GM12878 (cell line): ENCODE data around the gene DLG2. TPM values are rescaled to one million over a fixed set of nuclear protein-coding genes. Genes with fewer than 3 reads are reported as not detected.

Source experiments
- ATAC-seq: fragments of 200-7000 bp; cut with Tn5 transposase; 3 replicates; pipeline ENCODE4 v1.9.1; 2020; ENCODE audit warnings: mild to moderate bottlenecking, moderate library complexity
- BruUV-seq: library from RNA; stranded (reverse); fragments of 400-500 nt; replicated peaks from 2 replicates; lab custom pipeline; 2021; lab: Mats Ljungman, UMichigan
- CTCF ChIA-PET: fragments of 300-600 bp; sonication (Branson Sonifier 250); formaldehyde crosslinking; extraction: SDS; loops from one replicate; lab custom pipeline; 2021; ENCODE audit warnings: inconsistent platforms; lab: Yijun Ruan, JAX
- POLR2A ChIA-PET: fragments of 350-600 bp; formaldehyde crosslinking; extraction: SDS; loops from one replicate; lab custom pipeline; 2021; ENCODE audit warnings: inconsistent platforms; lab: Charles Lee
- RAD21 ChIA-PET: fragments of 300-600 bp; sonication (Branson Sonifier 250); formaldehyde crosslinking; loops from one replicate; lab custom pipeline; 2023; ENCODE audit warnings: antibody characterized with exemption; ENCODE audit not compliant: unreplicated experiment; lab: Charles Lee
- SMC1A ChIA-PET: fragments of 300-600 bp; sonication (Branson Sonifier 250); formaldehyde crosslinking; loops from one replicate; lab custom pipeline; 2023; ENCODE audit not compliant: unreplicated experiment, uncharacterized antibody; lab: Charles Lee
- DNase-seq: peaks from one replicate; pipeline ENCODE4 v3.0.0-alpha.2; 2011; ENCODE audit warnings: low read depth, low spot score
- FAIRE-seq: peaks from 3 replicates; lab custom pipeline; 2011; peaks lifted over from hg19 to GRCh38; lab: Jason Lieb, UNC
- H2AFZ ChIP-seq: 2 replicates; pipeline ENCODE4 v1.6.0; 2011; ENCODE audit warnings: low read depth, low read length, control low read depth; ENCODE audit not compliant: control insufficient read depth
- H3K27ac ChIP-seq: 2 replicates; pipeline ENCODE4 v1.5.1; 2011; ENCODE audit warnings: control low read depth; ENCODE audit not compliant: control insufficient read depth, insufficient read depth
- H3K27me3 ChIP-seq, 2 experiments: replicated peaks in 1 of 2; 2 replicates each; pipeline versions ENCODE4 v1.6.0 to v1.6.1; 2011; ENCODE audit warnings: low read length in 1 of 2; ENCODE audit not compliant: control insufficient read depth in 2 of 2, insufficient read depth in 2 of 2
- H3K36me3 ChIP-seq, 2 experiments: 2 replicates each; pipeline ENCODE4 v1.5.1; 2011; ENCODE audit warnings: low read length in 1 of 2; ENCODE audit not compliant: control insufficient read depth in 2 of 2, insufficient read depth in 2 of 2
- H3K4me1 ChIP-seq: 2 replicates; pipeline ENCODE4 v1.6.1; 2011; ENCODE audit warnings: mild to moderate bottlenecking, low read length, moderate library complexity, mixed read lengths; ENCODE audit not compliant: control insufficient read depth, insufficient read depth
- H3K4me2 ChIP-seq: 2 replicates; pipeline ENCODE4 v1.6.0; 2011; ENCODE audit warnings: control low read depth; ENCODE audit not compliant: control insufficient read depth, insufficient read depth
- H3K4me3 ChIP-seq: fragments of 200-600 bp; sonication (generic); 2 replicates; pipeline ENCODE4 v1.5.1; 2016
- H3K79me2 ChIP-seq: 2 replicates; pipeline ENCODE4 v1.6.0; 2011; ENCODE audit warnings: low read length; ENCODE audit not compliant: control insufficient read depth, insufficient read depth
- H3K9ac ChIP-seq: 2 replicates; pipeline ENCODE4 v1.8.0; 2011; ENCODE audit warnings: low read length, control low read depth, mixed read lengths; ENCODE audit not compliant: control insufficient read depth, insufficient read depth
- H3K9me3 ChIP-seq: replicated peaks from 3 replicates; pipeline ENCODE4 v1.5.1; 2011; ENCODE audit warnings: mild to moderate bottlenecking, low read length; ENCODE audit not compliant: control insufficient read depth, insufficient read depth
- H4K20me1 ChIP-seq: 2 replicates; pipeline ENCODE4 v1.6.0; 2011; ENCODE audit not compliant: control insufficient read depth, insufficient read depth
- BCL11A ChIP-seq: IDR thresholded peaks from 2 replicates; pipeline ENCODE4 v1.6.1; 2011; ENCODE audit warnings: low read depth, low read length
- CBFB ChIP-seq: IDR thresholded peaks from 2 replicates; pipeline ENCODE4 v1.6.1; 2016; ENCODE audit warnings: antibody characterized with exemption, low read depth
- CBX3 ChIP-seq: fragments of 200-600 bp; sonication (generic); IDR thresholded peaks from 2 replicates; pipeline ENCODE4 v1.6.1; 2016; ENCODE audit warnings: low read depth, borderline replicate concordance
- CBX5 ChIP-seq: sonication (generic); IDR thresholded peaks from 2 replicates; pipeline ENCODE4 v1.6.1; 2016; ENCODE audit warnings: low read depth, moderate library complexity, mild to moderate bottlenecking, inconsistent platforms
- EP300 ChIP-seq, 2 experiments: fragments of 150-350 bp in 1 of 2; IDR thresholded peaks; 2 replicates each; pipeline ENCODE4 v1.6.1; 2011 to 2012; ENCODE audit warnings: low read depth in 2 of 2, low read length in 2 of 2, borderline replicate concordance in 1 of 2, improper control_type of control experiment in 1 of 2, inconsistent platforms in 1 of 2; ENCODE audit not compliant: control insufficient read depth in 1 of 2
- EZH2 ChIP-seq: IDR thresholded peaks from 2 replicates; pipeline ENCODE4 v1.6.1; 2012; ENCODE audit warnings: low read depth, mild to moderate bottlenecking, control low read depth, inconsistent platforms, low read length, borderline replicate concordance; ENCODE audit not compliant: control insufficient read depth
- FOXK2 ChIP-seq: fragments of 450-650 bp; IDR thresholded peaks from 2 replicates; pipeline ENCODE4 v1.6.1; 2017; ENCODE audit warnings: mild to moderate bottlenecking, moderate library complexity
- HCFC1 ChIP-seq: fragments of 150-350 bp; IDR thresholded peaks from 2 replicates; pipeline ENCODE4 v1.6.1; 2014; ENCODE audit warnings: low read length
- NFYA ChIP-seq: IDR thresholded peaks from 2 replicates; pipeline ENCODE4 v1.6.1; 2011; ENCODE audit warnings: low read depth, mild to moderate bottlenecking, low read length, improper control_type of control experiment, borderline replicate concordance
- NR2C2 ChIP-seq: IDR thresholded peaks from 2 replicates; pipeline ENCODE4 v1.6.1; 2011; ENCODE audit warnings: borderline replicate concordance, low read depth; ENCODE audit not compliant: control insufficient read depth, insufficient read length
- PKNOX1 ChIP-seq: fragments of 450-650 bp; IDR thresholded peaks from 2 replicates; pipeline ENCODE4 v1.6.1; 2016; ENCODE audit warnings: mild to moderate bottlenecking
- RBBP5 ChIP-seq: fragments of 200-600 bp; sonication (generic); conservative IDR thresholded peaks from 2 replicates; pipeline ENCODE4 v1.6.1; 2016
- ZNF274 ChIP-seq: IDR thresholded peaks from one replicate; pipeline ENCODE4 v1.8.0; 2011; ENCODE audit not compliant: insufficient read length, insufficient read depth
- ZNF384 ChIP-seq: IDR thresholded peaks from 2 replicates; pipeline ENCODE4 v1.6.1; 2012; ENCODE audit warnings: low read depth, mild to moderate bottlenecking, low read length, improper control_type of control experiment, borderline replicate concordance
- in situ Hi-C: fragments of 300-500 bp; cut with MboI; formaldehyde crosslinking; loops from 9 replicates; pipeline ENCODE4 v1.14.3; 2018; ENCODE audit warnings: mixed read lengths
- intact Hi-C: fragments of 100-400 bp; cut with micrococcal nuclease; formaldehyde crosslinking; loops from one replicate; pipeline ENCODE4 v1.14.2; 2022; ENCODE audit not compliant: unreplicated experiment
- polyA plus RNA-seq, 11 experiments: library from polyadenylated mRNA; depleted of rRNA in 4 of 11; unstranded in 6 of 11; stranded (reverse) in 5 of 11; fragments of >200 nt; fragmentation: Nextera tagmentation in 4 of 11; fragmentation: Illumina TruSeq in 1 of 11; extraction: Ambion mirVana in 4 of 11; extraction: Trizol in 1 of 11; gene quantifications; 1 replicate in 1 of 11; 2 replicates in 10 of 11; pipeline versions ENCODE4 v1.2.1 to v1.2.3, GENCODE V29; 2011 to 2016; ENCODE audit warnings: inconsistent platforms in 2 of 11, missing spikeins in 2 of 11, low read depth in 1 of 11
- total RNA-seq, 4 experiments: library from RNA; depleted of rRNA in 3 of 4; stranded (reverse); fragments of >200 nt in 3 of 4; fragmentation: Illumina TruSeq in 1 of 4; extraction: Trizol in 1 of 4; gene quantifications; 2 replicates each; pipeline versions ENCODE4 v1.2.1 to v1.2.3, GENCODE V29; 2013 to 2021
- TF ChIP-seq, protein P1 (sequence below): fragments of 450-650 bp; conservative IDR thresholded peaks from 2 replicates; pipeline ENCODE4 v1.6.1; 2017; ENCODE audit warnings: mild to moderate bottlenecking, moderate library complexity
- TF ChIP-seq, protein P2 (sequence below): fragments of 450-650 bp; IDR thresholded peaks from 2 replicates; pipeline ENCODE4 v1.6.1; 2017; ENCODE audit warnings: low read depth, mild to moderate bottlenecking, moderate library complexity

Gene DLG2
- total and polyA plus RNA-seq, 10 of the 15 experiments (the other 5 are each of a cell fraction or from before 2014, with no cell fraction given), result 0.09 to 0.98 (median 0.35) TPM

DNA sequence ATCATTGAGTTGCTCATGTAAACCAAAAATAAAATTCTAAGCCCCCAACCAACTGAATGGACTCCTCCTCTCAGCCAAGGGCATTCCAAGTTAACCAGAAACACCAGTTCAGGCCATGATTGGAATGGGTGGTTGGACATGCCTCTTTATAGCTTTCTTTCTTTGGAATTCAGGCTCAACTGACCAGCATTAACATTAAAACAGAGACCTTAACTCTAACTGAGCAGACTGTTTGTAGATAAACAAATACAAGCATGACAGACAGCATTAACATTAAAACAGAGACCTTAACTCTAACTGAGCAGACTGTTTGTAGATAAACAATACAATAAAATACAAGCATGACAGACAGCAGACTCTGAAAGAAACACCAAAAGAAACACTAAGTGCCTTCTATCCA, 278.2 kb downstream of the DLG2 start:
- in situ Hi-C loops (no loop called here), intact Hi-C loops (no loop called here)
- POLR2A ChIA-PET, result no interaction called here
- H3K4me3 ChIP-seq, result no peak overlapping the region
- CTCF ChIA-PET, result no interaction called here
- no peaks in the 10 kb centered on the region for H4K20me1 ChIP-seq
- no peaks in the 10 kb centered on the region for H3K79me2 ChIP-seq
- no peak for ATAC-seq
- no peaks in the 10 kb centered on the region for H3K36me3 ChIP-seq
- FAIRE-seq, result no peak
- no peaks in the 10 kb centered on the region for H3K9me3 ChIP-seq
- H3K27ac ChIP-seq, result no peak overlapping the region
- TF ChIP-seq BCL11A, result no peak
- no peak for TF ChIP-seq FOXK2
- TF ChIP-seq, protein P1, sequence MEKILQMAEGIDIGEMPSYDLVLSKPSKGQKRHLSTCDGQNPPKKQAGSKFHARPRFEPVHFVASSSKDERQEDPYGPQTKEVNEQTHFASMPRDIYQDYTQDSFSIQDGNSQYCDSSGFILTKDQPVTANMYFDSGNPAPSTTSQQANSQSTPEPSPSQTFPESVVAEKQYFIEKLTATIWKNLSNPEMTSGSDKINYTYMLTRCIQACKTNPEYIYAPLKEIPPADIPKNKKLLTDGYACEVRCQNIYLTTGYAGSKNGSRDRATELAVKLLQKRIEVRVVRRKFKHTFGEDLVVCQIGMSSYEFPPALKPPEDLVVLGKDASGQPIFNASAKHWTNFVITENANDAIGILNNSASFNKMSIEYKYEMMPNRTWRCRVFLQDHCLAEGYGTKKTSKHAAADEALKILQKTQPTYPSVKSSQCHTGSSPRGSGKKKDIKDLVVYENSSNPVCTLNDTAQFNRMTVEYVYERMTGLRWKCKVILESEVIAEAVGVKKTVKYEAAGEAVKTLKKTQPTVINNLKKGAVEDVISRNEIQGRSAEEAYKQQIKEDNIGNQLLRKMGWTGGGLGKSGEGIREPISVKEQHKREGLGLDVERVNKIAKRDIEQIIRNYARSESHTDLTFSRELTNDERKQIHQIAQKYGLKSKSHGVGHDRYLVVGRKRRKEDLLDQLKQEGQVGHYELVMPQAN, result no peak
- no peak for TF ChIP-seq HCFC1
- TF ChIP-seq EZH2, result no peak
- no peak for TF ChIP-seq NR2C2
- no peak for TF ChIP-seq CBX3
- TF ChIP-seq ZNF274, result no peak
- TF ChIP-seq EP300 (IDR thresholded peaks at IDR 0.05; ENCODE audit: borderline replicate concordance in 1 of 2, control insufficient read depth in 1 of 2, low read depth in 2 of 2, low read length in 2 of 2), result no peak
- no peak for TF ChIP-seq NFYA
- no peak for TF ChIP-seq PKNOX1
- no peak for TF ChIP-seq RBBP5
- TF ChIP-seq CBFB, result no peak
- no peak for TF ChIP-seq CBX5
- no peak for TF ChIP-seq ZNF384
- TF ChIP-seq, protein P2, sequence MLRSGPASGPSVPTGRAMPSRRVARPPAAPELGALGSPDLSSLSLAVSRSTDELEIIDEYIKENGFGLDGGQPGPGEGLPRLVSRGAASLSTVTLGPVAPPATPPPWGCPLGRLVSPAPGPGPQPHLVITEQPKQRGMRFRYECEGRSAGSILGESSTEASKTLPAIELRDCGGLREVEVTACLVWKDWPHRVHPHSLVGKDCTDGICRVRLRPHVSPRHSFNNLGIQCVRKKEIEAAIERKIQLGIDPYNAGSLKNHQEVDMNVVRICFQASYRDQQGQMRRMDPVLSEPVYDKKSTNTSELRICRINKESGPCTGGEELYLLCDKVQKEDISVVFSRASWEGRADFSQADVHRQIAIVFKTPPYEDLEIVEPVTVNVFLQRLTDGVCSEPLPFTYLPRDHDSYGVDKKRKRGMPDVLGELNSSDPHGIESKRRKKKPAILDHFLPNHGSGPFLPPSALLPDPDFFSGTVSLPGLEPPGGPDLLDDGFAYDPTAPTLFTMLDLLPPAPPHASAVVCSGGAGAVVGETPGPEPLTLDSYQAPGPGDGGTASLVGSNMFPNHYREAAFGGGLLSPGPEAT, result no peak
- TF ChIP-seq, all 136 proteins: peak for 0
- no peak overlapping the region for H3K9ac ChIP-seq
- BruUV-seq, result no TSS peak
- RAD21 ChIA-PET, result no interaction called here
- SMC1A ChIA-PET, result no interaction called here
- H3K27me3 ChIP-seq, result no peaks in the 10 kb centered on the region
- no peak overlapping the region for H2AFZ ChIP-seq
- no peaks in the 10 kb centered on the region for H3K4me1 ChIP-seq
- H3K4me2 ChIP-seq, result no peak overlapping the region
- no peak for DNase-seq
